HG02678 (cell line): ENCODE measurements around the gene MMP11.

Source experiments
- ATAC-seq: cut with Tn5 transposase; IDR thresholded peaks from one replicate; pipeline ENCODE4 v1.9.1; 2021; ENCODE audit warnings: mild to moderate bottlenecking, moderate library complexity; ENCODE audit not compliant: unreplicated experiment

Gene MMP11

GRCh38 chr22:23756891-23757290, 15.8 kb upstream of the MMP11 start:
- ATAC-seq: no peak

- ATAC-seq: no peak
These were observed 13.1 kb upstream of the MMP11 start for GRCh38 chr22:23759566-23759965.

GRCh38 chr22:23760056-23760455, 12.6 kb upstream of the MMP11 start:
- ATAC-seq: no peak

- ATAC-seq: no peak
These were observed 9.6 kb upstream of the MMP11 start, which contains the start of gene C22orf15 for GRCh38 chr22:23762842-23763578. Gene C22orf15, plus strand, starts transcription at chr22:23762990. Its CDS starts 317 bp downstream, at chr22:23763307.

GRCh38 chr22:23763579-23763945, 9.1 kb upstream of the MMP11 start:
- ATAC-seq: no peak

- no peak for ATAC-seq
These were observed 8.7 kb upstream of the MMP11 start for GRCh38 chr22:23763954-23764353.

- no peak for ATAC-seq
These were observed 7.5 kb upstream of the MMP11 start for GRCh38 chr22:23764899-23765881.

GRCh38 chr22:23767303-23767672, 5.4 kb upstream of the MMP11 start:
- no peak for ATAC-seq

GRCh38 chr22:23767673-23768548, 4.7 kb upstream of the MMP11 start, which contains the start of gene CHCHD10:
Gene CHCHD10, minus strand, starts transcription at chr22:23767972. Its CDS starts 98 bp downstream, at chr22:23767874.
- ATAC-seq: peak; percentile 59

GRCh38 chr22:23769321-23769965, 3.2 kb upstream of the MMP11 start:
- no peak for ATAC-seq

- ATAC-seq: no peak
These were observed 367 bp upstream of the MMP11 start for GRCh38 chr22:23772315-23772648.

- ATAC-seq: no peak
These were observed 949 bp downstream of the MMP11 start for GRCh38 chr22:23773483-23774113.

- no peak for ATAC-seq
These were observed 1.7 kb downstream of the MMP11 start for GRCh38 chr22:23774114-23774921.

- ATAC-seq: no peak
These were observed 2.3 kb downstream of the MMP11 start for GRCh38 chr22:23774922-23775436.

- no peak for ATAC-seq
These were observed 3.2 kb downstream of the MMP11 start for GRCh38 chr22:23775779-23776375.

- ATAC-seq: no peak
These were observed 5.3 kb downstream of the MMP11 start for GRCh38 chr22:23777776-23778576.

GRCh38 chr22:23778577-23778900, 5.9 kb downstream of the MMP11 start:
- ATAC-seq: no peak

- no peak for ATAC-seq
These were observed 6.4 kb downstream of the MMP11 start for GRCh38 chr22:23779083-23779482.
